GM06990 (cell line): ENCODE results near the gene JPH3.

Experiments used
- DNase-seq: peaks from one replicate; pipeline ENCODE4 v3.0.0-alpha.2; 2011; ENCODE audit not compliant: insufficient read length; ENCODE audit errors: extremely low read depth
- H3K27me3 ChIP-seq: replicated peaks from 2 replicates; pipeline ENCODE4 v1.6.0; 2011; ENCODE audit warnings: low read length; ENCODE audit not compliant: control insufficient read depth, insufficient read depth
- H3K36me3 ChIP-seq: 2 replicates; pipeline ENCODE4 v1.5.1; 2011; ENCODE audit warnings: low read length; ENCODE audit not compliant: control insufficient read depth, insufficient read depth
- H3K4me3 ChIP-seq: replicated peaks from 2 replicates; pipeline ENCODE4 v1.5.1; 2011; ENCODE audit warnings: low read depth, mild to moderate bottlenecking, control low read depth, low read length
- CTCF ChIP-seq: IDR thresholded peaks from 2 replicates; pipeline ENCODE4 v1.5.1; 2011; ENCODE audit warnings: low read length, control low read depth, mild to moderate bottlenecking, inconsistent platforms; ENCODE audit not compliant: insufficient read depth, poor library complexity, severe bottlenecking

The JPH3 gene

GRCh38 chr16:87685766-87686165 lies 83.5 kb downstream of the JPH3 start:
- Histone ChIP-seq H3K4me3 (no peak overlapping the region), H3K27me3 (no peaks in the 10 kb centered on the region; the same call in 1 of the 2 replicates), H3K36me3 (no peaks in the 10 kb centered on the region)
- no peak for DNase-seq
- no peak for TF ChIP-seq CTCF

GRCh38 chr16:87686697-87687096 lies 84.4 kb downstream of the JPH3 start:
- Histone ChIP-seq H3K27me3 (no peaks in the 10 kb centered on the region; the same call in 1 of the 2 replicates), H3K4me3 (no peak overlapping the region), H3K36me3 (no peaks in the 10 kb centered on the region)
- DNase-seq: no peak
- TF ChIP-seq CTCF: no peak

- Histone ChIP-seq H3K4me3 (no peak overlapping the region), H3K36me3 (no peaks in the 10 kb centered on the region), H3K27me3 (no peaks in the 10 kb centered on the region; the same call in 1 of the 2 replicates)
- no peak for TF ChIP-seq CTCF
- DNase-seq: no peak
These were observed 85.0 kb downstream of the JPH3 start for GRCh38 chr16:87687126-87687910.

- Histone ChIP-seq H3K27me3 (no peaks in the 10 kb centered on the region; the same call in 1 of the 2 replicates), H3K4me3 (no peak overlapping the region), H3K36me3 (no peaks in the 10 kb centered on the region)
- DNase-seq: no peak
- no peak for TF ChIP-seq CTCF
These were observed 85.8 kb downstream of the JPH3 start for GRCh38 chr16:87687998-87688529.

- Histone ChIP-seq H3K27me3 (no peaks in the 10 kb centered on the region; the same call in 1 of the 2 replicates), H3K4me3 (no peak overlapping the region), H3K36me3 (no peaks in the 10 kb centered on the region; the same call in 1 of the 2 replicates)
- TF ChIP-seq CTCF: no peak
- no peak for DNase-seq
These were observed 86.8 kb downstream of the JPH3 start for GRCh38 chr16:87688876-87689815.
